H9 (cell line): ENCODE measurements around the gene ELOVL3. TPM values are rescaled to one million over a fixed set of nuclear protein-coding genes. Genes with fewer than 3 reads are reported as not detected.

Experiments
- DNase-seq: peaks from one replicate; pipeline ENCODE4 v3.0.0-alpha.2; 2017
- H2AFZ ChIP-seq: one replicate; pipeline ENCODE4 v1.6.1; 2013; ENCODE audit warnings: mild to moderate bottlenecking, low read length, control low read depth, moderate library complexity
- H2AK5ac ChIP-seq: 2 replicates; pipeline ENCODE4 v1.6.1; 2013; ENCODE audit warnings: low read length, control low read depth, mixed read lengths; ENCODE audit not compliant: insufficient read length
- H2BK120ac ChIP-seq: one replicate; pipeline ENCODE4 v1.6.1; 2013; ENCODE audit warnings: low read depth, mild to moderate bottlenecking, low read length, control low read depth, inconsistent platforms; ENCODE audit not compliant: poor library complexity, severe bottlenecking
- H2BK12ac ChIP-seq: 2 replicates; pipeline ENCODE4 v1.6.1; 2013; ENCODE audit warnings: low read length, control low read depth, mixed read lengths, low read depth; ENCODE audit not compliant: insufficient read length
- H2BK15ac ChIP-seq: 2 replicates; pipeline ENCODE4 v1.6.1; 2013; ENCODE audit warnings: low read depth, low read length, control low read depth
- H2BK20ac ChIP-seq: one replicate; pipeline ENCODE4 v1.6.1; 2013; ENCODE audit warnings: low read depth, mild to moderate bottlenecking, low read length, control low read depth, inconsistent platforms; ENCODE audit not compliant: poor library complexity, severe bottlenecking
- H2BK5ac ChIP-seq: 2 replicates; pipeline ENCODE4 v1.6.1; 2013; ENCODE audit warnings: low read length, control low read depth, mixed read lengths; ENCODE audit not compliant: insufficient read length
- H3K14ac ChIP-seq: 2 replicates; pipeline ENCODE4 v1.6.1; 2013; ENCODE audit warnings: low read length, control low read depth; ENCODE audit not compliant: insufficient read depth
- H3K18ac ChIP-seq: 2 replicates; pipeline ENCODE4 v1.6.1; 2013; ENCODE audit warnings: low read depth, mild to moderate bottlenecking, mixed read lengths, low read length, control low read depth; ENCODE audit not compliant: insufficient read length
- H3K23ac ChIP-seq: 2 replicates; pipeline ENCODE4 v1.6.1; 2013; ENCODE audit warnings: low read length, control low read depth, mixed read lengths, low read depth; ENCODE audit not compliant: insufficient read length
- H3K23me2 ChIP-seq: 2 replicates; pipeline ENCODE4 v1.6.1; 2013; ENCODE audit warnings: low read depth, mild to moderate bottlenecking, mixed read lengths, low read length, control low read depth; ENCODE audit not compliant: insufficient read length, poor library complexity, severe bottlenecking
- H3K27ac ChIP-seq: 2 replicates; pipeline ENCODE4 v1.5.1; 2013; ENCODE audit warnings: low read length, control low read depth, mixed read lengths, low read depth; ENCODE audit not compliant: insufficient read length
- H3K27me3 ChIP-seq: 2 replicates; pipeline ENCODE4 v1.6.1; 2013; ENCODE audit warnings: low read length, control low read depth, inconsistent platforms; ENCODE audit not compliant: insufficient read depth
- H3K4ac ChIP-seq: 2 replicates; pipeline ENCODE4 v1.6.1; 2013; ENCODE audit warnings: low read depth, mild to moderate bottlenecking, control low read depth, inconsistent platforms, low read length, moderate library complexity
- H3K4me1 ChIP-seq: 2 replicates; pipeline ENCODE4 v1.6.1; 2013; ENCODE audit warnings: low read length, control low read depth, inconsistent platforms; ENCODE audit not compliant: insufficient read depth
- H3K4me2 ChIP-seq: 2 replicates; pipeline ENCODE4 v1.6.1; 2013; ENCODE audit warnings: low read length, control low read depth, mixed read lengths; ENCODE audit not compliant: insufficient read length, insufficient read depth
- H3K56ac ChIP-seq: 2 replicates; pipeline ENCODE4 v1.6.1; 2013; ENCODE audit warnings: low read depth, mild to moderate bottlenecking, mixed read lengths, low read length, control low read depth; ENCODE audit not compliant: insufficient read length
- H3K79me1 ChIP-seq: 2 replicates; pipeline ENCODE4 v1.6.1; 2013; ENCODE audit warnings: low read depth, mild to moderate bottlenecking, moderate library complexity, low read length, control low read depth, inconsistent platforms; ENCODE audit not compliant: insufficient read depth, poor library complexity, severe bottlenecking
- H3K79me2 ChIP-seq: 2 replicates; pipeline ENCODE4 v1.6.1; 2013; ENCODE audit warnings: low read length, control low read depth, inconsistent platforms; ENCODE audit not compliant: insufficient read depth
- H3K9ac ChIP-seq: 2 replicates; pipeline ENCODE4 v1.6.1; 2013; ENCODE audit warnings: low read length, control low read depth, mixed read lengths; ENCODE audit not compliant: insufficient read length; ENCODE audit errors: extremely low read depth
- H3K9me3 ChIP-seq: one replicate; pipeline ENCODE4 v1.6.1; 2013; ENCODE audit warnings: low read depth, low read length, inconsistent platforms; ENCODE audit not compliant: control insufficient read depth
- H3T11ph ChIP-seq: one replicate; pipeline ENCODE4 v1.6.1; 2013; ENCODE audit warnings: mild to moderate bottlenecking, low read length, control low read depth, inconsistent platforms
- H4K20me1 ChIP-seq: one replicate; pipeline ENCODE4 v1.6.1; 2013; ENCODE audit not compliant: control insufficient read depth, insufficient read length, insufficient read depth
- H4K5ac ChIP-seq: 2 replicates; pipeline ENCODE4 v1.6.1; 2013; ENCODE audit warnings: low read depth, mild to moderate bottlenecking, mixed read lengths, low read length, control low read depth; ENCODE audit not compliant: insufficient read length
- H4K8ac ChIP-seq: replicated peaks from 2 replicates; pipeline ENCODE4 v1.6.1; 2013; ENCODE audit warnings: low read length, control low read depth, mixed read lengths, low read depth; ENCODE audit not compliant: insufficient read length
- H4K91ac ChIP-seq: 2 replicates; pipeline ENCODE4 v1.6.1; 2013; ENCODE audit warnings: low read depth, mild to moderate bottlenecking, moderate library complexity, mixed read lengths, low read length, control low read depth; ENCODE audit not compliant: insufficient read length
- H3K27ac Mint-ChIP-seq, 3 experiments: 2 replicates in 2 of 3; 3 replicates in 1 of 3; pipeline ENCODE4 v1.8.0; 2020 to 2021; ENCODE audit warnings: mixed read lengths in 3 of 3, mild to moderate bottlenecking in 1 of 3, moderate library complexity in 1 of 3
- H3K27me3 Mint-ChIP-seq: 2 replicates; pipeline ENCODE4 v1.8.0; 2021; ENCODE audit warnings: low read depth, mild to moderate bottlenecking, moderate library complexity, mixed read lengths
- H3K36me3 Mint-ChIP-seq, 3 experiments: 2 replicates in 2 of 3; 3 replicates in 1 of 3; pipeline ENCODE4 v1.8.0; 2020 to 2021; ENCODE audit warnings: low read depth in 3 of 3, mixed read lengths in 3 of 3; ENCODE audit not compliant: insufficient read depth in 1 of 3
- H3K4me1 Mint-ChIP-seq, 2 experiments: 2 replicates each; pipeline ENCODE4 v1.8.0; 2020; ENCODE audit warnings: mixed read lengths in 2 of 2
- H3K4me3 Mint-ChIP-seq, 2 experiments: 2 replicates in 1 of 2; 3 replicates in 1 of 2; pipeline ENCODE4 v1.8.0; 2020 to 2021; ENCODE audit warnings: mild to moderate bottlenecking in 2 of 2, mixed read lengths in 2 of 2, moderate library complexity in 1 of 2
- H3K9me3 Mint-ChIP-seq, 2 experiments: 2 replicates in 1 of 2; 3 replicates in 1 of 2; pipeline ENCODE4 v1.8.0; 2020; ENCODE audit warnings: mild to moderate bottlenecking in 2 of 2, mixed read lengths in 2 of 2, moderate library complexity in 1 of 2
- WGBS: extraction: QIAGEN DNeasy Blood & Tissue Kit; methylation state at CpG from one replicate; pipeline ENCODE4 v1.1.7; 2013; ENCODE audit warnings: missing lambda C conversion rate, low lambda C conversion rate, mixed read lengths; ENCODE audit not compliant: insufficient read length; ENCODE audit errors: extremely low coverage; 5-methylcytosine and 5-hydroxymethylcytosine counted together
- total RNA-seq: library from RNA; stranded (reverse); gene quantifications from 2 replicates; pipeline ENCODE4 v1.2.1, GENCODE V29; 2021
- TF ChIP-seq, protein P1 (sequence below): fragments of 200-600 bp; sonication (generic); conservative IDR thresholded peaks from 3 replicates; pipeline ENCODE4 v1.8.0; 2021; ENCODE audit warnings: antibody characterized with exemption, mild to moderate bottlenecking

The ELOVL3 gene
- total RNA-seq, 1 experiment from 2014 or later: not detected

DNA sequence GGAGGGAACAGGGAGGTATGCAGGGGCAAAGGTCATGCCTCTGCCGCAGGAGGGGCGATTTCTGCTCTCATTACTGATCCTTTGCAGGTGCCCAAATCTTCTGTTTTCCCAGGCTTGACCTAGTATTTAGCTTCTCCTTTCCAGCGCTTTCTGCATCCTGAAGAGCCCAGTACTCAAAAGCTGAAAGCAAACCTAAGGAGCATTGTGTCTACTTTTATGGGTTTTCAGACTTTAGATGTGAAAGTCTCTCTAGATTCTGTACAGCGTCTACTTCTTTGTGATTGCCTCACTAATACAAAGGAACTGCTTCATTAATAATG, 19.8 kb downstream of the ELOVL3 start:
- Mint-ChIP-seq H3K27me3 (peaks cover 33% of the 10 kb centered on the region), H3K4me3 (peak overlapping the region; percentile 94 to 98), H3K36me3 (no peaks in the 10 kb centered on the region; a peak in 1 of 7 replicates), H3K9me3 (no peaks in the 10 kb centered on the region), H3K27ac (peak overlapping the region; percentile 79 to 94 (median 90); a peak in 5 of 7 replicates), H3K4me1 (peaks cover 25 to 31% of the 10 kb centered on the region in 2 experiments)
- Histone ChIP-seq H3K23ac (no peak overlapping the region), H3K14ac (no peak overlapping the region), H2AK5ac (no peak overlapping the region), H3K4ac (no peak overlapping the region), H2BK5ac (no peak overlapping the region), H4K8ac (no peak overlapping the region), H3K79me2 (peaks cover 5% of the 10 kb centered on the region; the same call in 1 of the 2 replicates), H3K4me1 (no peaks in the 10 kb centered on the region), H3K9me3 (no peaks in the 10 kb centered on the region), H3T11ph (no peak overlapping the region), H3K23me2 (peaks cover 11% of the 10 kb centered on the region), H4K5ac (no peak overlapping the region), H3K27ac (no peak overlapping the region), H3K79me1 (peaks cover 2% of the 10 kb centered on the region), H2BK120ac (no peak overlapping the region), H2BK20ac (no peak overlapping the region), H3K27me3 (peaks cover 16% of the 10 kb centered on the region; the same call in 1 of the 2 replicates), H2AFZ (no peak overlapping the region), H3K4me2 (peak overlapping the region; percentile 88), H2BK12ac (no peak overlapping the region), H3K9ac (peak overlapping the region; percentile 53), H3K18ac (no peak overlapping the region), H3K56ac (no peak overlapping the region), H4K91ac (no peak overlapping the region), H2BK15ac (no peak overlapping the region), H4K20me1 (no peaks in the 10 kb centered on the region)
- TF ChIP-seq, protein P1, sequence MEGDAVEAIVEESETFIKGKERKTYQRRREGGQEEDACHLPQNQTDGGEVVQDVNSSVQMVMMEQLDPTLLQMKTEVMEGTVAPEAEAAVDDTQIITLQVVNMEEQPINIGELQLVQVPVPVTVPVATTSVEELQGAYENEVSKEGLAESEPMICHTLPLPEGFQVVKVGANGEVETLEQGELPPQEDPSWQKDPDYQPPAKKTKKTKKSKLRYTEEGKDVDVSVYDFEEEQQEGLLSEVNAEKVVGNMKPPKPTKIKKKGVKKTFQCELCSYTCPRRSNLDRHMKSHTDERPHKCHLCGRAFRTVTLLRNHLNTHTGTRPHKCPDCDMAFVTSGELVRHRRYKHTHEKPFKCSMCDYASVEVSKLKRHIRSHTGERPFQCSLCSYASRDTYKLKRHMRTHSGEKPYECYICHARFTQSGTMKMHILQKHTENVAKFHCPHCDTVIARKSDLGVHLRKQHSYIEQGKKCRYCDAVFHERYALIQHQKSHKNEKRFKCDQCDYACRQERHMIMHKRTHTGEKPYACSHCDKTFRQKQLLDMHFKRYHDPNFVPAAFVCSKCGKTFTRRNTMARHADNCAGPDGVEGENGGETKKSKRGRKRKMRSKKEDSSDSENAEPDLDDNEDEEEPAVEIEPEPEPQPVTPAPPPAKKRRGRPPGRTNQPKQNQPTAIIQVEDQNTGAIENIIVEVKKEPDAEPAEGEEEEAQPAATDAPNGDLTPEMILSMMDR: no peak
- WGBS: no CpG with 5 or more reads among the region's 4 CpGs
- no peak for DNase-seq
